Hepatic stellate cell (primary cell): ENCODE results near the gene SLC4A2.
A peak's percentile ranks its signal among the peaks of the same experiment; 100 is the strongest.

Experiments used
- DNase-seq: peaks from one replicate; pipeline ENCODE4 v3.0.0; 2011; ENCODE audit warnings: low spot score

Gene SLC4A2

GRCh38 chr7:151117565-151117964, 58.2 kb downstream of the SLC4A2 start:
- DNase-seq: no peak

GRCh38 chr7:151118108-151119054, 59.0 kb downstream of the SLC4A2 start:
- DNase-seq: no peak

- DNase-seq: no peak
Measured at GRCh38 chr7:151119055-151119415, 59.6 kb downstream of the SLC4A2 start.

GRCh38 chr7:151119902-151120301, 60.5 kb downstream of the SLC4A2 start:
- no peak for DNase-seq

- no peak for DNase-seq
Measured at GRCh38 chr7:151120896-151121295, 61.5 kb downstream of the SLC4A2 start.

GRCh38 chr7:151121380-151122170, 62.2 kb downstream of the SLC4A2 start:
- no peak for DNase-seq

GRCh38 chr7:151122276-151122675, 62.9 kb downstream of the SLC4A2 start:
- DNase-seq: no peak

GRCh38 chr7:151122796-151123157, 63.4 kb downstream of the SLC4A2 start:
- DNase-seq: no peak

- no peak for DNase-seq
Measured at GRCh38 chr7:151123158-151123821, 63.9 kb downstream of the SLC4A2 start.

- peak; percentile 97 for DNase-seq
Measured at GRCh38 chr7:151123822-151124464, 64.6 kb downstream of the SLC4A2 start.

GRCh38 chr7:151124481-151124880, 65.1 kb downstream of the SLC4A2 start:
- no peak for DNase-seq

GRCh38 chr7:151124899-151125399, 65.6 kb downstream of the SLC4A2 start:
- no peak for DNase-seq

GRCh38 chr7:151125470-151125845, 66.1 kb downstream of the SLC4A2 start:
- peak; percentile 65 for DNase-seq

- DNase-seq: peak; percentile 57
Measured at GRCh38 chr7:151125846-151126481, 66.6 kb downstream of the SLC4A2 start.
